CD14-positive monocyte (primary cell): Measurements from ENCODE around the gene PTPRN2. TPM values are rescaled to one million over a fixed set of nuclear protein-coding genes. Genes with fewer than 3 reads are reported as not detected.

ENCODE experiments used
- DNase-seq, 3 donors: peaks; one replicate each; pipeline ENCODE4 v3.0.0-alpha.2; 2011 to 2022
- H2AFZ ChIP-seq: 2 replicates; pipeline ENCODE4 v1.6.0; 2012; ENCODE audit warnings: mild to moderate bottlenecking, low read depth, low read length, inconsistent platforms; ENCODE audit not compliant: insufficient read depth, poor library complexity, severe bottlenecking
- H3K27ac ChIP-seq, 2 donors: 1 replicate in 1 of 2; 2 replicates in 1 of 2; pipeline ENCODE4 v1.5.1; 2012 to 2013; ENCODE audit warnings: low read length in 2 of 2, control low read depth in 1 of 2, inconsistent platforms in 1 of 2, low read depth in 1 of 2, mild to moderate bottlenecking in 1 of 2
- H3K27me3 ChIP-seq, 2 donors: one replicate each; pipeline versions ENCODE4 v1.6.0 to v1.6.1; 2011 to 2013; ENCODE audit warnings: low read length in 2 of 2; ENCODE audit not compliant: control insufficient read depth in 2 of 2, insufficient read depth in 2 of 2
- H3K36me3 ChIP-seq, 2 donors: replicated peaks in 1 of 2; 1 replicate in 1 of 2; 2 replicates in 1 of 2; pipeline versions ENCODE4 v1.5.1 to v1.6.1; 2012 to 2013; ENCODE audit warnings: low read length in 2 of 2, control low read depth in 1 of 2, inconsistent platforms in 1 of 2, mild to moderate bottlenecking in 1 of 2; ENCODE audit not compliant: insufficient read depth in 2 of 2, control insufficient read depth in 1 of 2
- H3K4me1 ChIP-seq, 2 donors: 1 replicate in 1 of 2; 2 replicates in 1 of 2; pipeline versions ENCODE4 v1.5.1 to v1.6.1; 2012 to 2013; ENCODE audit warnings: low read length in 2 of 2, control low read depth in 1 of 2, inconsistent platforms in 1 of 2, mild to moderate bottlenecking in 1 of 2, moderate library complexity in 1 of 2; ENCODE audit not compliant: insufficient read depth in 2 of 2, control insufficient read depth in 1 of 2
- H3K4me2 ChIP-seq: replicated peaks from 2 replicates; pipeline ENCODE3; 2012; ENCODE audit warnings: low read length, moderate library complexity, mild to moderate bottlenecking; ENCODE audit not compliant: poor library complexity, severe bottlenecking; ENCODE audit errors: extremely low read depth
- H3K4me3 ChIP-seq, 3 experiments: fragments of 200-600 bp in 1 of 3; sonication (generic) in 1 of 3; replicated peaks in 1 of 3; 1 replicate in 2 of 3; 2 replicates in 1 of 3; pipeline ENCODE4 v1.5.1; 2011 to 2013; ENCODE audit warnings: low read length in 3 of 3, mild to moderate bottlenecking in 3 of 3, control low read depth in 2 of 3, low read depth in 2 of 3, inconsistent platforms in 1 of 3, moderate library complexity in 1 of 3
- H3K79me2 ChIP-seq: 2 replicates; pipeline ENCODE4 v1.6.0; 2012; ENCODE audit warnings: mild to moderate bottlenecking, control low read depth, inconsistent platforms, low read length, moderate library complexity; ENCODE audit not compliant: insufficient read depth
- H3K9ac ChIP-seq: 2 replicates; pipeline ENCODE4 v1.6.0; 2017; ENCODE audit warnings: low read length, mild to moderate bottlenecking; ENCODE audit not compliant: insufficient read depth, poor library complexity, severe bottlenecking
- H3K9me3 ChIP-seq, 2 donors: replicated peaks in 1 of 2; 1 replicate in 1 of 2; 2 replicates in 1 of 2; pipeline versions ENCODE4 v1.5.1 to v1.6.1; 2012 to 2013; ENCODE audit warnings: low read length in 2 of 2, control low read depth in 1 of 2; ENCODE audit not compliant: control insufficient read depth in 1 of 2, insufficient read depth in 1 of 2
- H4K20me1 ChIP-seq: 2 replicates; pipeline ENCODE4 v1.6.0; 2012; ENCODE audit warnings: mild to moderate bottlenecking, low read length, control low read depth, moderate library complexity; ENCODE audit not compliant: insufficient read depth
- H3K27ac Mint-ChIP-seq, 7 donors: one replicate each; pipeline ENCODE4 v1.8.0; 2020; ENCODE audit warnings: mild to moderate bottlenecking in 7 of 7, mixed read lengths in 7 of 7, moderate library complexity in 6 of 7, inconsistent platforms in 2 of 7
- H3K27me3 Mint-ChIP-seq, 3 donors: one replicate each; pipeline ENCODE4 v1.8.0; 2021 to 2022; ENCODE audit warnings: low read depth in 3 of 3, mild to moderate bottlenecking in 3 of 3, mixed read lengths in 3 of 3, moderate library complexity in 3 of 3, inconsistent platforms in 1 of 3
- H3K36me3 Mint-ChIP-seq, 2 donors: one replicate each; pipeline ENCODE4 v1.8.0; 2020; ENCODE audit warnings: mixed read lengths in 2 of 2, inconsistent platforms in 1 of 2, mild to moderate bottlenecking in 1 of 2
- H3K4me1 Mint-ChIP-seq: one replicate; pipeline ENCODE4 v1.8.0; 2020; ENCODE audit warnings: mild to moderate bottlenecking, mixed read lengths
- H3K4me3 Mint-ChIP-seq, 2 donors: one replicate each; pipeline ENCODE4 v1.8.0; 2020; ENCODE audit warnings: mild to moderate bottlenecking in 2 of 2, mixed read lengths in 2 of 2, moderate library complexity in 1 of 2
- H3K9me3 Mint-ChIP-seq, 7 donors: one replicate each; pipeline ENCODE4 v1.8.0; 2020 to 2022; ENCODE audit warnings: mixed read lengths in 7 of 7, mild to moderate bottlenecking in 6 of 7, moderate library complexity in 6 of 7, inconsistent platforms in 2 of 7
- WGBS: methylation state at CpG from one replicate; pipeline ENCODE4 v1.1.5; 2013; ENCODE audit warnings: missing lambda C conversion rate; ENCODE audit not compliant: insufficient coverage; 5-methylcytosine and 5-hydroxymethylcytosine counted together
- intact Hi-C, 2 donors: fragments of 100-400 bp; cut with micrococcal nuclease; formaldehyde crosslinking; loops; one replicate each; pipeline versions ENCODE4 v1.15.0 to v1.15.1; 2023
- polyA plus RNA-seq, 3 donors: library from polyadenylated mRNA; depleted of rRNA in 1 of 3; unstranded in 2 of 3; stranded (reverse) in 1 of 3; fragments of 300-500 nt in 2 of 3; fragments of >200 nt in 1 of 3; fragmentation: Illumina TruSeq in 2 of 3; gene quantifications; 1 replicate in 2 of 3; 2 replicates in 1 of 3; pipeline ENCODE4 v1.2.3, GENCODE V29; 2012 to 2021
- TF ChIP-seq, protein P1 (sequence below): fragments of 200-600 bp; IDR thresholded peaks from one replicate; pipeline ENCODE4 v1.8.0; 2022; ENCODE audit warnings: antibody characterized with exemption, mild to moderate bottlenecking

PTPRN2 gene
- polyA plus RNA-seq, 3 donors = 0.25 to 1.4 (median 0.97) TPM

- Histone ChIP-seq H3K36me3 (no peaks in the 10 kb centered on the region), H3K9me3 (peaks cover 0 to under 1% of the 10 kb centered on the region in 2 donors), H2AFZ (no peak overlapping the region), H3K79me2 (no peaks in the 10 kb centered on the region), H4K20me1 (no peaks in the 10 kb centered on the region), H3K4me2 (no peak overlapping the region), H3K27me3 (no peaks in the 10 kb centered on the region), H3K9ac (no peak overlapping the region), H3K4me1 (no peaks in the 10 kb centered on the region), H3K27ac (no peak overlapping the region), H3K4me3 (no peak overlapping the region)
- no peaks in the 10 kb centered on the region for H3K4me1 Mint-ChIP-seq
- no peaks in the 10 kb centered on the region for H3K27me3 Mint-ChIP-seq
- TF ChIP-seq, protein P1, sequence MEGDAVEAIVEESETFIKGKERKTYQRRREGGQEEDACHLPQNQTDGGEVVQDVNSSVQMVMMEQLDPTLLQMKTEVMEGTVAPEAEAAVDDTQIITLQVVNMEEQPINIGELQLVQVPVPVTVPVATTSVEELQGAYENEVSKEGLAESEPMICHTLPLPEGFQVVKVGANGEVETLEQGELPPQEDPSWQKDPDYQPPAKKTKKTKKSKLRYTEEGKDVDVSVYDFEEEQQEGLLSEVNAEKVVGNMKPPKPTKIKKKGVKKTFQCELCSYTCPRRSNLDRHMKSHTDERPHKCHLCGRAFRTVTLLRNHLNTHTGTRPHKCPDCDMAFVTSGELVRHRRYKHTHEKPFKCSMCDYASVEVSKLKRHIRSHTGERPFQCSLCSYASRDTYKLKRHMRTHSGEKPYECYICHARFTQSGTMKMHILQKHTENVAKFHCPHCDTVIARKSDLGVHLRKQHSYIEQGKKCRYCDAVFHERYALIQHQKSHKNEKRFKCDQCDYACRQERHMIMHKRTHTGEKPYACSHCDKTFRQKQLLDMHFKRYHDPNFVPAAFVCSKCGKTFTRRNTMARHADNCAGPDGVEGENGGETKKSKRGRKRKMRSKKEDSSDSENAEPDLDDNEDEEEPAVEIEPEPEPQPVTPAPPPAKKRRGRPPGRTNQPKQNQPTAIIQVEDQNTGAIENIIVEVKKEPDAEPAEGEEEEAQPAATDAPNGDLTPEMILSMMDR = no peak
- H3K9me3 Mint-ChIP-seq = peaks cover 0 to 10% (median 4%) of the 10 kb centered on the region in 7 donors
- H3K36me3 Mint-ChIP-seq = no peaks in the 10 kb centered on the region
- WGBS = 92% methylated on average over 26 of the region's 28 CpGs
- H3K27ac Mint-ChIP-seq = no peak overlapping the region
- intact Hi-C loops = no loop called here
- H3K4me3 Mint-ChIP-seq = no peak overlapping the region
- no peak for DNase-seq
Measured at GRCh38 chr7:158268816-158269535, 318.6 kb downstream of the PTPRN2 start.

- no peak overlapping the region for H3K27ac ChIP-seq
- Mint-ChIP-seq H3K9me3 (peaks cover 0 to 8% (median 4%) of the 10 kb centered on the region in 7 donors), H3K27ac (peak overlapping the region in 1 of 7 donors; percentile 64), H3K27me3 (no peaks in the 10 kb centered on the region), H3K36me3 (no peaks in the 10 kb centered on the region), H3K4me3 (no peak overlapping the region), H3K4me1 (no peaks in the 10 kb centered on the region)
- H3K9ac ChIP-seq = no peak overlapping the region
- H4K20me1 ChIP-seq = no peaks in the 10 kb centered on the region
- no peaks in the 10 kb centered on the region for H3K36me3 ChIP-seq
- no peak for DNase-seq
- no peak overlapping the region for H3K4me3 ChIP-seq
- TF ChIP-seq, protein P1 = no peak
- H3K4me1 ChIP-seq = no peaks in the 10 kb centered on the region
- no peaks in the 10 kb centered on the region for H3K79me2 ChIP-seq
- H3K27me3 ChIP-seq = no peaks in the 10 kb centered on the region
- 92% methylated on average over 29 of the region's 29 CpGs for WGBS
- no peak overlapping the region for H3K4me2 ChIP-seq
- intact Hi-C loops = no loop called here
- H2AFZ ChIP-seq = no peak overlapping the region
- peaks cover 2 to 8% of the 10 kb centered on the region in 2 donors for H3K9me3 ChIP-seq
Measured at GRCh38 chr7:158267742-158268435, 319.7 kb downstream of the PTPRN2 start.
